ENCODE measurements around the gene FAM174B. TPM values are rescaled to one million over a fixed set of nuclear protein-coding genes. Genes with fewer than 3 reads are reported as not detected.
"Not testable (repeated sequence)": the region's sequence is repeated elsewhere in the genome, so short reads cannot be mapped to it uniquely, and the experiment has no call there.

Gene FAM174B
- total and polyA plus RNA-seq, 8 donors = 26.0 to 122 (median 64.7) TPM

DNA sequence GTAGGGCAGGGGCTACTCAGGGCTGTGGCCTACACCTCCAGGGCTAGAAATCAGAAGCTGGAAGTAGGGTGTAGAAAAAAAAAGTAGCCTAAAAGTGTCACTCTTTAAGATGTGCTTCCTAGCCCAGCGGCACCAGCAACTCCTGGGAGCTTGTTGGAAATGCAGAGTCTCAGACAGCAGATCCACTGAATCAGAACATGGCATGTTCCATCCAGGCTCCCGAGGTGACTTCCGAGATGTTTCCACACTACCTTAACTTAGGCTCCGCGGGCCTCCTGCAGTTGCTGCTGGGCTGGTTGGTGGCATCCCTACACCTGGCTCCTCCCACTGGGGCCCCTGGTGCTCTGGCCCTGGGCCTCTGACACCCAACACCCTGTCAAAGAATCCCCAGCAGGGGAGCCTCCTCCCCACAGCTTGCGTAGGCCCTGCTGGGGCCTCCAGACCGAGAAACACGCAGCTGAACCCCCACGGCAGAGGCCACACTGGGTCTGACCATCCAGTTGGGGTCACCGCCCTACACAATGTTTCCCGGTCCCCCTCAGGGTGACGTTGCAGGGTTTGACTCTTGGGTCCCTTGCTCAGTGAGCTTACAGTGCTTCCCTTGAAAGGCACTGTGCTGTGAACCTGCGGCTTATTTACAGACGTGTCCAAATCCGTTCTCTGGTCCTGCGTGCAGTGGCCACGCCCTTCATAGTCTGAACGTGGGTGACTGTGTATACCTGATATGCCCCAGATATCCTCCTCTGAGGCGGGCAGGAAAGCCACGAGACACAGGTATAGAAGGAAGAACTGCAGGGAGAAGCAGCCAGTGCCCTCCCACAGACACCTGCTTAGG is 46.5 kb downstream of the FAM174B start:
- no peak for DNase-seq
- no peaks in the 10 kb centered on the region for H3K36me3 ChIP-seq
- no peak overlapping the region for H3K27ac ChIP-seq
- intact Hi-C loops (cut with DNase I) = no loop called here
- WGBS, 2 donors = 82 to 85% methylated on average over 20 of the region's 20 CpGs
- no peak overlapping the region for H3K4me3 ChIP-seq
- no peaks in the 10 kb centered on the region for H3K27me3 ChIP-seq
- H3K4me1 ChIP-seq = peaks cover 3 to 6% (median 5%) of the 10 kb centered on the region in 3 donors
- FAIRE-seq = no peak
- no peak for ATAC-seq
- H3K9me3 ChIP-seq = no peaks in the 10 kb centered on the region
- TF ChIP-seq, protein P1, sequence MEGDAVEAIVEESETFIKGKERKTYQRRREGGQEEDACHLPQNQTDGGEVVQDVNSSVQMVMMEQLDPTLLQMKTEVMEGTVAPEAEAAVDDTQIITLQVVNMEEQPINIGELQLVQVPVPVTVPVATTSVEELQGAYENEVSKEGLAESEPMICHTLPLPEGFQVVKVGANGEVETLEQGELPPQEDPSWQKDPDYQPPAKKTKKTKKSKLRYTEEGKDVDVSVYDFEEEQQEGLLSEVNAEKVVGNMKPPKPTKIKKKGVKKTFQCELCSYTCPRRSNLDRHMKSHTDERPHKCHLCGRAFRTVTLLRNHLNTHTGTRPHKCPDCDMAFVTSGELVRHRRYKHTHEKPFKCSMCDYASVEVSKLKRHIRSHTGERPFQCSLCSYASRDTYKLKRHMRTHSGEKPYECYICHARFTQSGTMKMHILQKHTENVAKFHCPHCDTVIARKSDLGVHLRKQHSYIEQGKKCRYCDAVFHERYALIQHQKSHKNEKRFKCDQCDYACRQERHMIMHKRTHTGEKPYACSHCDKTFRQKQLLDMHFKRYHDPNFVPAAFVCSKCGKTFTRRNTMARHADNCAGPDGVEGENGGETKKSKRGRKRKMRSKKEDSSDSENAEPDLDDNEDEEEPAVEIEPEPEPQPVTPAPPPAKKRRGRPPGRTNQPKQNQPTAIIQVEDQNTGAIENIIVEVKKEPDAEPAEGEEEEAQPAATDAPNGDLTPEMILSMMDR (IDR thresholded peaks at IDR 0.05) = no peak

DNA sequence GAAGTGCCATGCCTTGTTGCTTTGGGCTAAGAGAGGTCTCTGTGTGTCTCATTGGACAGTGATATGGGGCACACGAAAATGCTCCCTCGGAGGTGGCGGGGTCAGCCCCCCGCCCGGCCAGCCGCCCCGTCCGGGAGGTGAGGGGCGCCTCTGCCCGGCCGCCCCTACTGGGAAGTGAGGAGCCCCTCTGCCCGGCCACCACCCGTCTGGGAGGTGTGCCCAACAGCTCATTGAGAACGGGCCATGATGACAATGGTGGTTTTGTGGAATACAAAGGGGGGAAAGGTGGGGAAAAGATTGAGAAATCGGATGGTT is 48.8 kb downstream of the FAM174B start:
- DNase-seq; H3K4me1 ChIP-seq; H3K36me3 ChIP-seq; ATAC-seq; intact Hi-C loops (cut with DNase I); FAIRE-seq; H3K9me3 ChIP-seq; H3K27me3 ChIP-seq; H3K27ac ChIP-seq; H3K4me3 ChIP-seq: not testable (repeated sequence)
- 92 to 95% methylated on average over 11 to 13 of the region's 15 CpGs for WGBS, 2 donors

DNA sequence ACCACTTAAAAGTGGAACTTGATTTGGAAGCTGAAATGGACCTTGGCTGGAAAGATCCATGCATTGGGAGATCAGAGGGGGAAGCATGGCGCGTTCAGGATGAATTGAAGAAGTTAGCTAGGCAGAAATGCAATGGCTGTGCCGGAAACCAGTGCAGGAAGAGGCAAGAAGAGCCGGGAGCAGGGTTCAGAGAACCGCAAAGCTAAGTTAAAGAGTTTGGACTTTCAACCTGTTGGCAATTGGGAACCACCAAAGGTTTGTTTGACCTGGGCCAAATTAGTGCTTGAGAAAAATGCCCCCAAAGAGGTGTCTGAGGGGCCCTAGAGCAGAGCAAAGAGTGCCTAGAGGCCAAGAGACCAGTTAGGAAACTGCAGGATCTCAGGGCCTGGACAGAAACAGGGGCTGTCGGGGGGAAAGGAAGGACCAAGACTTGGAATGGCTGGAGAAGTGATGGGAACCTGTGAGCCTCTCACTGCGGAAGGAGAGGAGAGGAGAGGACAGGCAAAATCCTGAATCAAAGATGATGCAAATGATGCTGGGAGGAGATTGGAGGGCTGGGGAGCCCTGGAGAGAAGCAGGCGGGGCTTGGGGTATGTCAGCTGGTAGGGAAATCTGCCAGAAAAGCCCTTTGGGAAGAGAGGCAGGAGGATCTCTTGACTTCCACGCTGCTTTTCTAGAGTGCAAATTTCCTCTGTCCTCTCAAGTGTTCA is 49.3 kb downstream of the FAM174B start:
- Histone ChIP-seq H3K4me3 (no peak overlapping the region), H3K27me3 (no peaks in the 10 kb centered on the region), H3K36me3 (no peaks in the 10 kb centered on the region), H3K9me3 (no peaks in the 10 kb centered on the region), H3K4me1 (no peaks in the 10 kb centered on the region), H3K27ac (no peak overlapping the region)
- WGBS, 2 donors = 82 to 89% methylated on average over 9 of the region's 9 CpGs
- DNase-seq = no peak
- TF ChIP-seq, protein P1 (IDR thresholded peaks at IDR 0.05) = no peak
- intact Hi-C loops (cut with DNase I) = no loop called here
- no peak for ATAC-seq
- no peak for FAIRE-seq

DNA sequence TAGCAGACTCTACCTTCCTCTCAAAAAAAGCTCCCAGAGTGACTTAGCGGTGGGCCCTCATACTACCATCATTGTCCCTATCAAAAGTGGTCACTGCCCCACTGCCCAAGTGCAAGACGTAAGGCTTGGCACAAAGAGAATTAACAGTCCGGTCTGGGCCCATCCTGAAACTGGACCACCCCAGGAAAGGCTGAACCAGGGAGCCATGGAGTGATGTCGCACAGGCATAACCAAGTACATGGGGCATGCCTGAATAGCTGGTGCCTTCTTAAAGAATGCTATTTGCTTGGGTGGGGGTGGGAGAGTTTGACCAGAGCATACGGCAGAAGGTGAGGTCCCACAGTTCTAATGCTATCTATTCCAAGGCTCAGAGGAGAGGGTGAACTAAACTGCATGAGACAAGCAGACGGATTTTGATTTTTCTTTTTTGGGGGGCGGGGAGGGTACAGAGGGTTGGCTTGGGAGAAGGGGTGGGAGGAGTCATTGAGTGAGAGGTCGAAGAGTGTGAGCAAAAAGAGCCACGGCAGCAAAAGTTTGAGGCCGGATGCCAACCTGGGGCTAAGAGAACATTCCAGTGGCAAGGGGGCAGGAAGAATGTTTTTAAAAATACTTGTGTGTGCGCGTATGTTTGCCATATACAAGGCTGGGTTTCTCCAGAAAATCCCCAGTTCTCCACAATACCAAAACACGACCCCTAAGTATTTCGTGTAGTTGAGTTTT is 50.2 kb downstream of the FAM174B start:
- WGBS, 2 donors = 61 to 62% methylated on average over 14 of the region's 14 CpGs
- DNase-seq = no peak

More for the DNA sequence above, 50.2 kb downstream of the FAM174B start:
- no peak for ATAC-seq
- Histone ChIP-seq H3K36me3 (no peaks in the 10 kb centered on the region), H3K27me3 (no peaks in the 10 kb centered on the region), H3K4me3 (no peak overlapping the region), H3K4me1 (no peaks in the 10 kb centered on the region), H3K27ac (no peak overlapping the region), H3K9me3 (no peaks in the 10 kb centered on the region)
- no peak for FAIRE-seq
- intact Hi-C loops (cut with DNase I) = no loop called here
- TF ChIP-seq, protein P1 (IDR thresholded peaks at IDR 0.05) = no peak
